GM12878 (cell line): ENCODE data around the gene CAPN7.

Experiments
- ATF2 ChIP-seq: IDR thresholded peaks from 2 replicates; pipeline ENCODE4 v1.6.1; 2012; ENCODE audit warnings: low read length, inconsistent platforms
- CHD4 ChIP-seq: fragments of 200-600 bp; sonication (generic); IDR thresholded peaks from 2 replicates; pipeline ENCODE4 v1.6.1; 2016; ENCODE audit warnings: mild to moderate bottlenecking
- CTCF ChIP-seq, 3 experiments: IDR thresholded peaks in 2 of 3; conservative IDR thresholded peaks in 1 of 3; 2 replicates each; pipeline ENCODE4 v1.5.1; 2011; ENCODE audit warnings: low read depth in 3 of 3, low read length in 3 of 3, mild to moderate bottlenecking in 3 of 3, control low read depth in 2 of 3, moderate library complexity in 2 of 3, inconsistent platforms in 1 of 3, mixed read lengths in 1 of 3; ENCODE audit not compliant: control insufficient read depth in 2 of 3, insufficient read depth in 1 of 3; ENCODE audit errors: extremely low read depth in 1 of 3
- ELK1 ChIP-seq: IDR thresholded peaks from 2 replicates; pipeline ENCODE4 v1.6.1; 2012; ENCODE audit warnings: low read depth, low read length, improper control_type of control experiment
- EZH2 ChIP-seq: IDR thresholded peaks from 2 replicates; pipeline ENCODE4 v1.6.1; 2012; ENCODE audit warnings: low read depth, mild to moderate bottlenecking, control low read depth, inconsistent platforms, low read length, borderline replicate concordance; ENCODE audit not compliant: control insufficient read depth
- FOS ChIP-seq: IDR thresholded peaks from 3 replicates; pipeline ENCODE4 v1.6.1; 2011; ENCODE audit warnings: borderline replicate concordance; ENCODE audit not compliant: insufficient read length; ENCODE audit errors: extremely low read depth
- NFIC ChIP-seq: IDR thresholded peaks from 2 replicates; pipeline ENCODE4 v1.6.1; 2012; ENCODE audit warnings: low read depth, mild to moderate bottlenecking, inconsistent platforms, low read length, moderate library complexity
- PBX3 ChIP-seq: IDR thresholded peaks from 2 replicates; pipeline ENCODE4 v1.6.1; 2011; ENCODE audit warnings: mild to moderate bottlenecking, low read depth, low read length, moderate library complexity; ENCODE audit not compliant: insufficient replicate concordance
- RELA ChIP-seq: fragments of 450-650 bp; IDR thresholded peaks from 2 replicates; pipeline ENCODE4 v1.8.0; 2014; ENCODE audit warnings: borderline replicate concordance; ENCODE audit not compliant: partially characterized antibody
- REST ChIP-seq: IDR thresholded peaks from 2 replicates; pipeline ENCODE4 v1.6.1; 2012; ENCODE audit warnings: mild to moderate bottlenecking, low read depth, low read length
- SIN3A ChIP-seq: IDR thresholded peaks from 2 replicates; pipeline ENCODE4 v1.6.1; 2012; ENCODE audit warnings: low read depth, low read length, improper control_type of control experiment
- SKIL ChIP-seq: fragments of 450-650 bp; IDR thresholded peaks from 2 replicates; pipeline ENCODE4 v1.6.1; 2017; ENCODE audit warnings: mild to moderate bottlenecking, low read depth, inconsistent platforms; ENCODE audit not compliant: poor library complexity, severe bottlenecking
- TAF1 ChIP-seq: IDR thresholded peaks from 2 replicates; pipeline ENCODE4 v1.6.1; 2011; ENCODE audit warnings: mild to moderate bottlenecking, low read depth, low read length, borderline replicate concordance
- ZBTB33 ChIP-seq: fragments of 450-650 bp; IDR thresholded peaks from 2 replicates; pipeline ENCODE4 v1.6.1; 2017; ENCODE audit warnings: mild to moderate bottlenecking

GRCh38 chr3:15301761-15302160 is 95.7 kb downstream of the CAPN7 start:
- TF ChIP-seq EZH2 (no peak), CHD4 (no peak), NFIC (no peak), RELA (no peak), FOS (no peak), SKIL (no peak), REST (no peak), PBX3 (no peak), ELK1 (no peak), SIN3A (no peak), ATF2 (no peak), ZBTB33 (no peak), CTCF (IDR thresholded peaks at IDR 0.05 in 2 of 3, conservative IDR thresholded peaks at IDR 0.05 in 1 of 3; ENCODE audit: control insufficient read depth in 2 of 3, extremely low read depth in 1 of 3, insufficient read depth in 1 of 3, low read depth in 3 of 3, low read length in 3 of 3) (no peak), TAF1 (no peak)
